HG03060 (cell line): ENCODE measurements around the gene PGAP6.
"Not testable (repeated sequence)": the region's sequence is repeated elsewhere in the genome, so short reads cannot be mapped to it uniquely, and the experiment has no call there.

Experiments
- ATAC-seq: cut with Tn5 transposase; IDR thresholded peaks from one replicate; pipeline ENCODE4 v1.9.1; 2021; ENCODE audit warnings: low read depth, moderate number of reproducible peaks; ENCODE audit not compliant: unreplicated experiment

Gene PGAP6

GRCh38 chr16:334861-335632 is 46.7 kb downstream of the PGAP6 start:
- ATAC-seq, result not testable (repeated sequence)

- ATAC-seq, result not testable (repeated sequence)
Measured at GRCh38 chr16:334164-334832, 47.5 kb downstream of the PGAP6 start.

GRCh38 chr16:333406-334094 is 48.2 kb downstream of the PGAP6 start:
- ATAC-seq, result no peak

- not testable (repeated sequence) for ATAC-seq
Measured at GRCh38 chr16:331181-331814, 50.5 kb downstream of the PGAP6 start.

GRCh38 chr16:330741-331140 is 51.0 kb downstream of the PGAP6 start:
- ATAC-seq, result no peak

GRCh38 chr16:325375-326145 is 56.2 kb downstream of the PGAP6 start:
- ATAC-seq, result no peak

- no peak for ATAC-seq
Measured at GRCh38 chr16:324451-325334, 57.1 kb downstream of the PGAP6 start.

- no peak for ATAC-seq
Measured at GRCh38 chr16:324201-324450, 57.7 kb downstream of the PGAP6 start.

GRCh38 chr16:322476-323143 is 59.2 kb downstream of the PGAP6 start:
- no peak for ATAC-seq

- no peak for ATAC-seq
Measured at GRCh38 chr16:321532-321931, 60.2 kb downstream of the PGAP6 start.
